ENCODE data around the gene CDHR2. TPM values are rescaled to one million over a fixed set of nuclear protein-coding genes. Genes with fewer than 3 reads are reported as not detected.
A peak's percentile ranks its signal among the peaks of the same experiment; 100 is the strongest.

Gene CDHR2
- total RNA-seq, 1 experiment from 2014 or later, result 0.63 TPM

DNA sequence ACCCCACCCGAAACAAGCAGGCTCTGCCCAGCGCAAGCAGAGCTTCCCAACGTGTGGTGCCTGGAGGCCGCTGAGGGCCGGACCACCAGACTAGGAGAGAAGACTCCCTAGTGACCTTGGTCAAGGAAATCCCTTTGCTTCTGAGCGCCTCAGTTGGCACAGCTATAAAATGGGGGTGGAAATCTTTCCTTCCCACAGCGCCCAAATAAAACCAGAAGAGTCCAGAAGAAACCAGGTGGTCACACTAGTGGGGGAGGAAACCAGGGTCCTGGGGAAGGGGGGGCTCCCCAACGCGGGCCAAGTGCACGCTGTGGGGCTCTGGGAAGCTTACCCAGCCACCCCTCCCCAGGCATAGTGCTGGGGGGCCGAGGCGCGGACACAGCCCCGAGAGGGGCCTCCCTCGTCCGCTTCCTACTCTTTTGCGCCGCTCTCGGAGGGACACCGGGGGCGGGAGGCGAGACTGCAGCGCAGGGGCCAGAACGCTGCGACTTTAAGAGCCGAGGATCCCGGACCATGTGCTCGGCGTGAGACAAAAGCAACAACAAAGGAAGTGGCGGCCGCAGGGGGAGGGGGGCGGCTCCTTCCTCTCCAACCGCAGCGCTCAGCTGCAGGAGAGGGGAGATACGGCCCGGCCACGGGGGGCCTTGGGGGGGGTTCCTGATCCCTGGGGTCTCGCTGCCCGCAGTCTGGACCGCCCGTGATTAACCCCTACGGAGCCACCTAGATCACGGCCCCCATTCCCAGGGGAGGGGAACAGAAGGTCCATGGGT lies 12.8 kb upstream of the CDHR2 start (continued):
- TF ChIP-seq, protein P1, sequence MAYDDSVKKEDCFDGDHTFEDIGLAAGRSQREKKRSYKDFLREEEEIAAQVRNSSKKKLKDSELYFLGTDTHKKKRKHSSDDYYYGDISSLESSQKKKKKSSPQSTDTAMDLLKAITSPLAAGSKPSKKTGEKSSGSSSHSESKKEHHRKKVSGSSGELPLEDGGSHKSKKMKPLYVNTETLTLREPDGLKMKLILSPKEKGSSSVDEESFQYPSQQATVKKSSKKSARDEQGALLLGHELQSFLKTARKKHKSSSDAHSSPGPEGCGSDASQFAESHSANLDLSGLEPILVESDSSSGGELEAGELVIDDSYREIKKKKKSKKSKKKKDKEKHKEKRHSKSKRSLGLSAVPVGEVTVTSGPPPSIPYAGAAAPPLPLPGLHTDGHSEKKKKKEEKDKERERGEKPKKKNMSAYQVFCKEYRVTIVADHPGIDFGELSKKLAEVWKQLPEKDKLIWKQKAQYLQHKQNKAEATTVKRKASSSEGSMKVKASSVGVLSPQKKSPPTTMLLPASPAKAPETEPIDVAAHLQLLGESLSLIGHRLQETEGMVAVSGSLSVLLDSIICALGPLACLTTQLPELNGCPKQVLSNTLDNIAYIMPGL (CRISPR knock-in tag; IDR thresholded peaks at IDR 0.05), result 0 out of 2 replicates have a peak, but pooled peaks have one; percentile 36
- no peak for TF ChIP-seq ZNF219 (CRISPR knock-in tag; IDR thresholded peaks at IDR 0.05; ENCODE audit: borderline replicate concordance)
- TF ChIP-seq ZNF317 (CRISPR knock-in tag; IDR thresholded peaks at IDR 0.05; ENCODE audit: borderline replicate concordance, low read depth), result peak; percentile 15; the same call in 1 of the 2 replicates
- TF ChIP-seq, protein P2, sequence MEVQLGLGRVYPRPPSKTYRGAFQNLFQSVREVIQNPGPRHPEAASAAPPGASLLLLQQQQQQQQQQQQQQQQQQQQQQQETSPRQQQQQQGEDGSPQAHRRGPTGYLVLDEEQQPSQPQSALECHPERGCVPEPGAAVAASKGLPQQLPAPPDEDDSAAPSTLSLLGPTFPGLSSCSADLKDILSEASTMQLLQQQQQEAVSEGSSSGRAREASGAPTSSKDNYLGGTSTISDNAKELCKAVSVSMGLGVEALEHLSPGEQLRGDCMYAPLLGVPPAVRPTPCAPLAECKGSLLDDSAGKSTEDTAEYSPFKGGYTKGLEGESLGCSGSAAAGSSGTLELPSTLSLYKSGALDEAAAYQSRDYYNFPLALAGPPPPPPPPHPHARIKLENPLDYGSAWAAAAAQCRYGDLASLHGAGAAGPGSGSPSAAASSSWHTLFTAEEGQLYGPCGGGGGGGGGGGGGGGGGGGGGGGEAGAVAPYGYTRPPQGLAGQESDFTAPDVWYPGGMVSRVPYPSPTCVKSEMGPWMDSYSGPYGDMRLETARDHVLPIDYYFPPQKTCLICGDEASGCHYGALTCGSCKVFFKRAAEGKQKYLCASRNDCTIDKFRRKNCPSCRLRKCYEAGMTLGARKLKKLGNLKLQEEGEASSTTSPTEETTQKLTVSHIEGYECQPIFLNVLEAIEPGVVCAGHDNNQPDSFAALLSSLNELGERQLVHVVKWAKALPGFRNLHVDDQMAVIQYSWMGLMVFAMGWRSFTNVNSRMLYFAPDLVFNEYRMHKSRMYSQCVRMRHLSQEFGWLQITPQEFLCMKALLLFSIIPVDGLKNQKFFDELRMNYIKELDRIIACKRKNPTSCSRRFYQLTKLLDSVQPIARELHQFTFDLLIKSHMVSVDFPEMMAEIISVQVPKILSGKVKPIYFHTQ (CRISPR knock-in tag; IDR thresholded peaks at IDR 0.05), result no peak
- TF ChIP-seq ATF1 (CRISPR knock-in tag; IDR thresholded peaks at IDR 0.05), result no peak
- no peak for TF ChIP-seq MXD4 (CRISPR knock-in tag; IDR thresholded peaks at IDR 0.05; ENCODE audit: borderline replicate concordance)
- TF ChIP-seq KAT7 (CRISPR knock-in tag; IDR thresholded peaks at IDR 0.05; ENCODE audit: borderline replicate concordance), result peak; percentile 63; the same call in 1 of the 2 replicates

DNA sequence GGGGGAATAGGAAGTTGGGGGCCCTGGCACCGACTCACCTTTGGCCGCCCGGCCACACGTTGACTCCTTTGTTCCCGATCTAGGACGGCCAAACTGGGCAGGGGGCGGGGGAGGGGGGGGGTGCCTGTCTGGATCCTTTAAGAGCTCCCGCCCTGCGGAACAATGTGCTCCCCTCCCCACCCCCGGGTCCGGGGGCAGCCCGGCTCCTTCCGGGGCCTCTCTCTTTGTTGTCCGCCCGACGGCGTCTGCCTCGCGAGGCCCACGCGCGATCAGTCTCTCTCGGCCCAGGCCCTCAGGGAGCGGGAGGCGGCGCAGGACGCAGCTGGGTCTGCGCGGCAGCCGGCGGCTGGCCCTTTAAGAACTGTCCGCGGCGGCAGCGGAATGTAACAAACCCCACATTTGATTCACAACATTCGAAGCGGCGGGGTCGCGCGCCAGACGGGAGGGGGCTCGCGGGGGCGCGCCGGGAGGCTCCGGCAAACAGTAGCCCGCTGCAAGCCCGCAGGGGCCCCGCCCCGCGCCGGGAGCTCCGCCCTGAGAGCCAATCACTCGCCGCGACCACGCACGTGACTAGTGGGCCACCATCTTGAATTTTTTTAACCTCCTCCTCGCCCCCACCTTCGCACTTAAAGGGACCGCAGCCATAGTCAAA lies 12.1 kb upstream of the CDHR2 start, which contains the start of gene RNF44:
TSS of gene RNF44 (minus strand) at position 501 of the 652 bp plus-strand sequence. CDS start 4,930 bp downstream, outside the sequence.
- ATAC-seq, result peak; percentile 49
- CTCF ChIA-PET, result interaction anchor here (0.8 to 2.4 kb wide), 17 partner anchors 16 to 920 kb away, joined by 3 to 26 read pairs (median 5); partner anchors contain the start of genes CLTB, EIF4E1B, FAF2 and HIGD2A
- H3K4me1 Mint-ChIP-seq, result peaks cover 66% of the 10 kb centered on the region
- DNase-seq (ENCODE audit: low spot score), result peak; percentile 99
- H3K36me3 Mint-ChIP-seq, result peaks cover 16% of the 10 kb centered on the region
- H3K9me3 Mint-ChIP-seq, result no peaks in the 10 kb centered on the region
- POLR2A ChIA-PET, result interaction anchor here (0.5 to 3.4 kb wide), 13 partner anchors 9 to 979 kb away, joined by 3 to 30 read pairs (median 3); partner anchors contain the start of genes EIF4E1B, FAF2, HIGD2A and NOP16
- peak within 1 kb of the TSS; percentile 94 for H3K4me3 Mint-ChIP-seq
- peak within 1 kb of the TSS; percentile 100 for H3K27ac Mint-ChIP-seq
- H3K27me3 Mint-ChIP-seq (ENCODE audit: low read depth), result no peaks in the 10 kb centered on the region
- TF ChIP-seq, protein P3, sequence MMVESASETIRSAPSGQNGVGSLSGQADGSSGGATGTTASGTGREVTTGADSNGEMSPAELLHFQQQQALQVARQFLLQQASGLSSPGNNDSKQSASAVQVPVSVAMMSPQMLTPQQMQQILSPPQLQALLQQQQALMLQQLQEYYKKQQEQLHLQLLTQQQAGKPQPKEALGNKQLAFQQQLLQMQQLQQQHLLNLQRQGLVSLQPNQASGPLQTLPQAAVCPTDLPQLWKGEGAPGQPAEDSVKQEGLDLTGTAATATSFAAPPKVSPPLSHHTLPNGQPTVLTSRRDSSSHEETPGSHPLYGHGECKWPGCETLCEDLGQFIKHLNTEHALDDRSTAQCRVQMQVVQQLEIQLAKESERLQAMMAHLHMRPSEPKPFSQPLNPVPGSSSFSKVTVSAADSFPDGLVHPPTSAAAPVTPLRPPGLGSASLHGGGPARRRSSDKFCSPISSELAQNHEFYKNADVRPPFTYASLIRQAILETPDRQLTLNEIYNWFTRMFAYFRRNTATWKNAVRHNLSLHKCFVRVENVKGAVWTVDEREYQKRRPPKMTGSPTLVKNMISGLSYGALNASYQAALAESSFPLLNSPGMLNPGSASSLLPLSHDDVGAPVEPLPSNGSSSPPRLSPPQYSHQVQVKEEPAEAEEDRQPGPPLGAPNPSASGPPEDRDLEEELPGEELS (CRISPR knock-in tag; IDR thresholded peaks at IDR 0.05), result no peak
- 0 out of 2 replicates have a peak, but pooled peaks have one; percentile 38 for TF ChIP-seq JUN (CRISPR knock-in tag; IDR thresholded peaks at IDR 0.05)
- TF ChIP-seq RELA (CRISPR knock-in tag; IDR thresholded peaks at IDR 0.05; ENCODE audit: borderline replicate concordance), result no peak
- no peak for TF ChIP-seq ZNF232 (CRISPR knock-in tag; IDR thresholded peaks at IDR 0.05)
- peak; percentile 56; the same call in 1 of the 2 replicates for TF ChIP-seq PRRX2 (CRISPR knock-in tag; IDR thresholded peaks at IDR 0.05)
- 0 out of 2 replicates have a peak, but pooled peaks have one; percentile 30 for TF ChIP-seq ZNF416 (CRISPR knock-in tag; IDR thresholded peaks at IDR 0.05)
- TF ChIP-seq, protein P4, sequence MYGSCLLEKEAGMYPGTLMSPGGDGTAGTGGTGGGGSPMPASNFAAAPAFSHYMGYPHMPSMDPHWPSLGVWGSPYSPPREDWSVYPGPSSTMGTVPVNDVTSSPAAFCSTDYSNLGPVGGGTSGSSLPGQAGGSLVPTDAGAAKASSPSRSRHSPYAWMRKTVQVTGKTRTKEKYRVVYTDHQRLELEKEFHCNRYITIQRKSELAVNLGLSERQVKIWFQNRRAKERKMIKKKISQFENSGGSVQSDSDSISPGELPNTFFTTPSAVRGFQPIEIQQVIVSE (CRISPR knock-in tag; IDR thresholded peaks at IDR 0.05; ENCODE audit: borderline replicate concordance), result no peak
- no peak for TF ChIP-seq CBFB (CRISPR knock-in tag; IDR thresholded peaks at IDR 0.05; ENCODE audit: low read depth)
- TF ChIP-seq, protein P5, sequence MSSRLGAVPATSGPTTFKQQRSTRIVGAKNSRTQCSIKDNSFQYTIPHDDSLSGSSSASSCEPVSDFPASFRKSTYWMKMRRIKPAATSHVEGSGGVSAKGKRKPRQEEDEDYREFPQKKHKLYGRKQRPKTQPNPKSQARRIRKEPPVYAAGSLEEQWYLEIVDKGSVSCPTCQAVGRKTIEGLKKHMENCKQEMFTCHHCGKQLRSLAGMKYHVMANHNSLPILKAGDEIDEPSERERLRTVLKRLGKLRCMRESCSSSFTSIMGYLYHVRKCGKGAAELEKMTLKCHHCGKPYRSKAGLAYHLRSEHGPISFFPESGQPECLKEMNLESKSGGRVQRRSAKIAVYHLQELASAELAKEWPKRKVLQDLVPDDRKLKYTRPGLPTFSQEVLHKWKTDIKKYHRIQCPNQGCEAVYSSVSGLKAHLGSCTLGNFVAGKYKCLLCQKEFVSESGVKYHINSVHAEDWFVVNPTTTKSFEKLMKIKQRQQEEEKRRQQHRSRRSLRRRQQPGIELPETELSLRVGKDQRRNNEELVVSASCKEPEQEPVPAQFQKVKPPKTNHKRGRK (CRISPR knock-in tag; IDR thresholded peaks at IDR 0.05; ENCODE audit: borderline replicate concordance), result no peak
- TF ChIP-seq, protein P6, sequence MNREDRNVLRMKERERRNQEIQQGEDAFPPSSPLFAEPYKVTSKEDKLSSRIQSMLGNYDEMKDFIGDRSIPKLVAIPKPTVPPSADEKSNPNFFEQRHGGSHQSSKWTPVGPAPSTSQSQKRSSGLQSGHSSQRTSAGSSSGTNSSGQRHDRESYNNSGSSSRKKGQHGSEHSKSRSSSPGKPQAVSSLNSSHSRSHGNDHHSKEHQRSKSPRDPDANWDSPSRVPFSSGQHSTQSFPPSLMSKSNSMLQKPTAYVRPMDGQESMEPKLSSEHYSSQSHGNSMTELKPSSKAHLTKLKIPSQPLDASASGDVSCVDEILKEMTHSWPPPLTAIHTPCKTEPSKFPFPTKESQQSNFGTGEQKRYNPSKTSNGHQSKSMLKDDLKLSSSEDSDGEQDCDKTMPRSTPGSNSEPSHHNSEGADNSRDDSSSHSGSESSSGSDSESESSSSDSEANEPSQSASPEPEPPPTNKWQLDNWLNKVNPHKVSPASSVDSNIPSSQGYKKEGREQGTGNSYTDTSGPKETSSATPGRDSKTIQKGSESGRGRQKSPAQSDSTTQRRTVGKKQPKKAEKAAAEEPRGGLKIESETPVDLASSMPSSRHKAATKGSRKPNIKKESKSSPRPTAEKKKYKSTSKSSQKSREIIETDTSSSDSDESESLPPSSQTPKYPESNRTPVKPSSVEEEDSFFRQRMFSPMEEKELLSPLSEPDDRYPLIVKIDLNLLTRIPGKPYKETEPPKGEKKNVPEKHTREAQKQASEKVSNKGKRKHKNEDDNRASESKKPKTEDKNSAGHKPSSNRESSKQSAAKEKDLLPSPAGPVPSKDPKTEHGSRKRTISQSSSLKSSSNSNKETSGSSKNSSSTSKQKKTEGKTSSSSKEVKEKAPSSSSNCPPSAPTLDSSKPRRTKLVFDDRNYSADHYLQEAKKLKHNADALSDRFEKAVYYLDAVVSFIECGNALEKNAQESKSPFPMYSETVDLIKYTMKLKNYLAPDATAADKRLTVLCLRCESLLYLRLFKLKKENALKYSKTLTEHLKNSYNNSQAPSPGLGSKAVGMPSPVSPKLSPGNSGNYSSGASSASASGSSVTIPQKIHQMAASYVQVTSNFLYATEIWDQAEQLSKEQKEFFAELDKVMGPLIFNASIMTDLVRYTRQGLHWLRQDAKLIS (CRISPR knock-in tag; IDR thresholded peaks at IDR 0.05; ENCODE audit: borderline replicate concordance), result no peak
- TF ChIP-seq ZNF423 (CRISPR knock-in tag; IDR thresholded peaks at IDR 0.05), result no peak
- TF ChIP-seq, protein P7, sequence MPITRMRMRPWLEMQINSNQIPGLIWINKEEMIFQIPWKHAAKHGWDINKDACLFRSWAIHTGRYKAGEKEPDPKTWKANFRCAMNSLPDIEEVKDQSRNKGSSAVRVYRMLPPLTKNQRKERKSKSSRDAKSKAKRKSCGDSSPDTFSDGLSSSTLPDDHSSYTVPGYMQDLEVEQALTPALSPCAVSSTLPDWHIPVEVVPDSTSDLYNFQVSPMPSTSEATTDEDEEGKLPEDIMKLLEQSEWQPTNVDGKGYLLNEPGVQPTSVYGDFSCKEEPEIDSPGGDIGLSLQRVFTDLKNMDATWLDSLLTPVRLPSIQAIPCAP (CRISPR knock-in tag; IDR thresholded peaks at IDR 0.05), result no peak
